GM18907 (cell line): ENCODE measurements around the gene SPCS3.
"Not testable (repeated sequence)": the region's sequence is repeated elsewhere in the genome, so short reads cannot be mapped to it uniquely, and the experiment has no call there.

Source experiments
- ATAC-seq: cut with Tn5 transposase; IDR thresholded peaks from one replicate; pipeline ENCODE4 v1.9.1; 2021; ENCODE audit warnings: mild to moderate bottlenecking, moderate library complexity; ENCODE audit not compliant: unreplicated experiment

Gene SPCS3

DNA sequence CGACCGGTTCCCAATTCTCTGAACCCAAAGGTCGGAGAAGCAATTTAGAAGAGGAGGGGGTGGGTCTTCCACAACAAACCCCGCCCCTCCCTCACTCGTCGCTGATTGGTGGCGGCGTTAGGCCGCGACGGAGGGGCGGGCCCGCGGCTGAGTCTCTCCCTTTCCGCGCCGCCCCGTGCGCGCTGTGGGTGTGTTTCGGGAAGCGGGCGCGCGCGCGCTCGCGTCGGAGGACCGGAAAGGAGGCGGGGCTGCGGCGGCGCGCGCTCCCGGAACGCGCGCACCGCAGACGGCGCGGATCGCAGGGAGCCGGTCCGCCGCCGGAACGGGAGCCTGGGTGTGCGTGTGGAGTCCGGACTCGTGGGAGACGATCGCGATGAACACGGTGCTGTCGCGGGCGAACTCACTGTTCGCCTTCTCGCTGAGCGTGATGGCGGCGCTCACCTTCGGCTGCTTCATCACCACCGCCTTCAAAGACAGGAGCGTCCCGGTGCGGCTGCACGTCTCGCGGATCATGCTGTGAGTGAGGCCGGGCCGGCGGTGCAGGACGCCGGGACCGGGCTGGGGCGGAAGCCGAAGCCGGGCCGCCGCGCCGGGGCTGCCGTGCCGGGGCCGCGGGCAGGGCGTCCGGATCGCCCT is at the start of gene SPCS3:
Gene SPCS3 (plus strand): TSS at position 263 of the 636 bp plus-strand sequence. CDS start 111 bp downstream, at position 374.
- ATAC-seq = peak; percentile 94

DNA sequence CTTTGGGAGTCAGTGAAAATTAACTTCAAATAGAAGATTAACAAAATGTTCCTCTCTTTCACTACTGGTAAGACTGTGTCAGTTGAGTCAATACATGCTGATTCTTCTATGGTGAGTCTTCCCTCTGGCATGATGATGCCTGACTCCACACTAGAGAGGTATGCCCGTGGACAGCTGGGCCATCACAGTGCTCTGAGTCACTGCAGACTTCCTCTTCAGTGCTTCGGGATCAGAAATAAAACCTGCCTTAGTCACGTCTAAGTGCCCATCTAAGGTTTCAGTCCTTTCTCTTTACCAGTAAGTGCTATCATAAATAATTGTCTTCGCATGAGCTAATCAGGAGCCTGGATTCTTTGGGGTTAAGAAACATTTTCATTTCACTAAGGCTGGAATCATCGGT is 49.1 kb upstream of the SPCS3 start:
- ATAC-seq = peak; percentile 42

DNA sequence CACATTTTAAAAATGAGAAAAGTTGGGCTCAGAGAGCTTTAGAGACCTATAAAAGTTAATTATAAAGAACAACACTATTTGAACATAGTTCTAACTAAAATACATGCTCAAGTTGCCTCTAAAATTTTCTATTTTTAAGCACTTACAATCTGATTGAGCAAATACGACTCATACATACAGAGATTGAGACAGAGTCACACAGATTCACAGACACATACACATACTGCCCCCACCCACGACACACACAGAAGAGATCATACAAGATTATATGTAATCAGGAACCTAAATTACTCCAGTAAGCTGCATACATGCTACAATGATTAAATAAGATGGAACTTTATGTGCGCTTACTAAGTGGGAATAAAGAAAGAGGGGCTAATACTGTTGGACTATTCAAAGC is 48.0 kb upstream of the SPCS3 start:
- ATAC-seq = no peak

DNA sequence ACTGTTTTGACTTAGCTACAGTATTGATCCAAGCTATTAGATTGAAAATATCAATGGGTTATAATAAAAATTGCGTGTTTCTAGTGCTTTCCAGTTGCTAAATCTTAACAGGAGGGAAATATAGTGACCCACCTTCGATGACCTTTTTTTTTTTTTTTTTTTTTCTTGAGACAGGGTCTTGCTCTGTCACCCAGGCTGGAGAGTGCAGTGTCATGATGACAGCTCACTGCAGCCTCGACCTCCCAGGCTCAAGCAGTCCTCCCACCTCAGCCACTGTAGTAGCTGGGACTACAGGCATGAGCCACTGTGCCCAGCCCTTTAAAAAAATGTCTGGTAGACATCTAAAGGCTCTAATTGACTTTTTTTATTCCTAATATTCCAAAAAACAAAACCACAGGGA is 47.0 kb upstream of the SPCS3 start:
- ATAC-seq = no peak

DNA sequence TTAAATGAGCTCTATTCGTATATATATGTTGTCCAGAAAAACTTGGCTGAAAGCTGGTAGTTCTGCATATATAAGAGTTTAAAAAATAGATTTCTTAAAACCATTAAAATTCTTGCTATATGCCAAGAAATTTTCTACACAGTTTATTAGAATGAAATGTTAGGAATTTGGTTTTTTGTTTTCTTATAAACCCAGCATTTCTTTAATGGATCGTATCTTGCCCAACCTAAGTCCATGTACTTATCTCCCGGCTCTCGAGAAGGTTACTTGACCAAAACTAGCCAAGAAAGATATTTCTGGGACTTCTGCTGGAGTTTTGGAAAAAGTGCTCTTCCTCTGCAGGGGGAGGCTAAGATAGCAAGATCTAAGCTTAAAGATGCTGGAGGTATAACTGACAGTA is 46.0 kb upstream of the SPCS3 start:
- ATAC-seq = no peak

DNA sequence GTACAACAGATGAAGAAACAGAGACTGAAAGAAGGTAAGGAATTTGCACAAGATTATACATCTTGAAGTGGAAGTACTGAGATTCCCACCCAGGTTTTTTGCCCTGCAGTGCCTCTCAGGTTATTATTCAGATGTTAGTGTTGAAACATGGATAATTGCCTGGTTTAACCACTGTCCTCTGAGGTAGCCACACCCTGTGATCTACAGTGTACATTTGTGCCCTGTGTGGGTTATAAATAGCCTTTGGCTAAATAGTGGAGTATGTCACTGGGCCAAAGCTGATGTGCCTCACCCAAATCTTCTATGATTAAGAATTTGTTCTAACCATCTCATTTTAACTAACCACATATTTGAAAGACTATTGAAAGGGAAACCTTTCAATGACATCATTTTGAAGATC is 45.3 kb upstream of the SPCS3 start:
- no peak for ATAC-seq

DNA sequence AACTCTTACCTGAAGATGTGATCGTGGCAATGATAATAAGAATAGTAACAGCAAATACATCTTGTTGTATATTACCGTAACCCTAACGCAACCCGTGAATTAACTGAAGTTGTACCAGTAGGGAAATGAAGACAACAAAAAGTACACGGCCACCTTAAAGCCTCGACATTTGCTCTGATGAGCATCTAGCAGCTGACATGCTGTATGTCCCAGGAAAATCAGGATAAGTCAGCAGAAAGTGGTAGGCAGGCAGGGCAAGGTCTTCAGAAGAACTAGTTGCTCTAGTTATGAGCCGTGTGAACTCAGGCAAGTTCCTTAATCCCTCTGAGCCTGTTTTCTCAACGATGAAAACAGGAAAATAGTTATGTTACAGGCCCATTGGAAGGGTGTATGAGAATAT is 43.1 kb upstream of the SPCS3 start:
- ATAC-seq = no peak

DNA sequence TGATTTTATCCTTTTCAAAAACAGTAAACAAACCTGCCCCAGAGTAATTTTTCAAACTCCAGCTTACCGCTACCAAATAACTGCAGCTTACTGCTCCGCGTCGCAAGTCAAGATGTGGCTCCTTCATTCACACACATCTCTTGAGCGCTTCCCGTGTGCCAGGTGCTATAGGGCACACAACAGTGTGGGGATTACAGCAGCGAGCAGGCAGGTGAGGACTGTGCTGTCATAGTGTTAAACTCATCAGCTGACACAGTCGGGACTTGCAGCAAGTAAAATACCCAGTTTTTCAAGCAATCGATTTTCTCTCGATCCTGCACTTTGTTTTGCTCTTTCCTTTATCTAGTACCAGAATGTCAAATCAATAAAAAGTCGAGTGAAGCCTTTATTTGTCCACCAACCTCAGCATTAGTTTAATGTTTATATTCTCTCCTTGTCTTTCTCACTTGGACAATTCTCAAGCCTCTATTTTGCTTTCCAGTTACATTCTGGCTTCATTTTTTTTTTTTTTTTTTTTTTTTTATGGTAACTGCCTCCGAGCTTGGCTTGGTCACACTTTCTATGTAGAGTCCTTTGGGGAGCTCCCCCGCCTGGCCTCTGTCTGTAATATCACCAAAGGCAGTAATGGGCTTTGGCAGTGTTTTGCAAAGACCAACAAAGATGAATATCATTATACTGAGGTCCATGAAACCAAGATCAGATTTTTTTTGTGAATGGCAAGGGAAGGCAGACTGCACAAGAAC is 42.4 kb upstream of the SPCS3 start:
- peak; percentile 91 for ATAC-seq

DNA sequence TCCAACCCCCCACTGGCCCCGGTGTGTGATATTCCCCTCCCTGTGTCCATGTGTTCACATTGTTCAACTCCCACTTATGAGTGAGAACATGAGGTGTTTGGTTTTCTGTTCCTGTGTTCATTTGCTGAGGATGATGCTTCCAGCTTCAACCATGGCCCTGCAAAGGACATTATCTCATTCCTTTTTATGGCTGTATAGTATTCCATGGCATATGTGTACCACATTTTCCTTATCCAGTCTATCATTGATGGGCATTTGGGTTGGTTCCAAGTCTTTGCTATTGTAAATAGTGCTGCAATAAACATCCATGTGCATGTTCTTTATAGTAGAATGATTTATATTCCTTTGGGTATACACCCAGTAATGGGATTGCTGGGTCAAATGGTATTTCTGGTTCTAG is 40.2 kb upstream of the SPCS3 start:
- ATAC-seq = not testable (repeated sequence)

DNA sequence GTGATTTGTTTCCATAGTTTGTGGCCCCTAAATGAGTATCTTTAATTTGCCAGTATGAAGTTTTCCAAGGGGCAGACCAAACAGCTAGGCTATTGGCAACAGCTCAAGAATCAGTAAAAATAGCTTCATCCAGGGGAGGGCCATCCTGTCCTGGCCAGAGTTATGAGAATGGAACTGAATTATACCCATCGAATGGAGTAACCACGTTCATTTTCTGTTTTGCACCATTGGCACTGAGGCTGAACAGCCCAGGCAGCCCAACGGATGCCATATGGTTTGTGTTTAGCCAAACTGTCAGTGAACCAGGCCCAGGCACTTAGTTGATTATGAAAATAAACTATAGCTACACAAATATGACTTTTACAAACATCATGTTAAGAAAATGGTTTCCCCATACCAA is 33.0 kb upstream of the SPCS3 start:
- no peak for ATAC-seq

DNA sequence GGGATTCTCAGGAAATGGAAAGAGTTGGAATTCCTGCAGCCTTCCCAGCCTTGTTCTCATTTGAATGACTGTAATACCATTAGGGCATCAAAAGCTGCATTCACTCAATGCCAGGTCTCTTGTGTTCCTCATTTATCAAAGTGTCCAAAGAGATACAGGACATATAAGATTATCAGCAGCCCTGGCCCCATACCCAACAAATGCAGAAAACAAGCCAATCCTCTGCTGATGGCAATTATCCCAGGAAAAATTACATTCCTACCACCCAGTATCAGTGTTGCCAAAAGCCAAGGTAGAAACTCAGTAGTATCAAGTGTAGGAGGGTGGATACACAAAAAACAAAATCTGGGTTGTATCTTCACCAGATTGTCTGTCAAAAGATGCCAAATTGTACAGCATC is 32.2 kb upstream of the SPCS3 start:
- no peak for ATAC-seq

DNA sequence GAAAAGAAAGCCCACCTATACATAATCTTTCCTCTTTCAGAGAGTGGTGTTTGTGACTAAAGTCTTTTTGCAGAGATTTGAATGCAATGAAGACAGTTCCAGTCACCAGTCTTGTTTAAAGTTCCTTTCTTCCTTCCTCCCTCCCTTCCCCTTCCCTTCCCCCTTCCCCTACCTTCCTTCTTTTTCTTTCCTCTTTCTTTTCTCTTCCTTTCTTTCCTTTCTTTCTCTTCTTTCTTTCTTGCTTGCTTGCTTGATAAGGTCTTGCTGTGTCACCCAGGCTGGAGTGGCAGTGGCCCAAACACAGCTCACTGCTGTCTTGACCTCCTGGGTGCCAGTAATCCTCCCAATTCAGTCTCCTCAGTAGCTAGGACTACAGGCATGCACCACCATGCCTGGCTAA is 31.7 kb upstream of the SPCS3 start:
- no peak for ATAC-seq

DNA sequence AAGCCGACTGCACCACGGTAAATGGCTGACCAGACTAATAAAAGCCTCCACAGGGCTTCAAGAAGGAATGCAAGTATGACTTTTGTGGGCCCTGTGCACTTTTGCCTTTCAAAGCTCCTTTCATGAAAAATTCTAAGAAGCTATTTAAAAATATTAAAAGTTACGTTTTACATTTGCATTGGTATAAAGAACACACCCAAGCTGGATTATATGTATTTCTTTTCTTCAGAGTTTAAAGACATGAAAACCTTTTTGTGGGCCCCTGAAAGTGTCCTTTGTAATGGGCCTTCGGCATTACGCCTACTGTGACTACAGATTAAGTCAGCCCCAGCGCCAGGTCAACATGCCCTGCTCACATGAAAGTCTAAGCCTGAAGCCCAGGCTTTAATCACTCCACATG is 30.2 kb upstream of the SPCS3 start:
- no peak for ATAC-seq

DNA sequence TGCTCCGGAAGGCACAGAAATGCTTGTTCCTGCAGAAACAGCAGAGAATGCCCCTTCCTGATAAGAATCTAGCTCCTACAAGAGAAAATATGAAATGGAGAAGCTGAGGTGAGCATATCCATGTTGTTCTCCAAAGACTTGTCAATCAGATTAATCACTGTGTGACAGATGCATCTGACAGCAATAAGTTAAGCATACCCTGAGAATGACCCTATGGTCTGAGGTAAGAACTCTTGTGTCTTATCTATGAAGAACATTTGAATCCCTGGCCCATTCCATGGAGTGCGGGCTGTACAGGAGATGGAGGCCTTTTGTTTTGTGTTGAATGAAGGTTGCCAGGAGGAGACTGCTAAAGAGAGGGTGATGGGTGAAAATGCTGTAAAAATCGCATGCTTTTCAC is 29.2 kb upstream of the SPCS3 start:
- no peak for ATAC-seq

DNA sequence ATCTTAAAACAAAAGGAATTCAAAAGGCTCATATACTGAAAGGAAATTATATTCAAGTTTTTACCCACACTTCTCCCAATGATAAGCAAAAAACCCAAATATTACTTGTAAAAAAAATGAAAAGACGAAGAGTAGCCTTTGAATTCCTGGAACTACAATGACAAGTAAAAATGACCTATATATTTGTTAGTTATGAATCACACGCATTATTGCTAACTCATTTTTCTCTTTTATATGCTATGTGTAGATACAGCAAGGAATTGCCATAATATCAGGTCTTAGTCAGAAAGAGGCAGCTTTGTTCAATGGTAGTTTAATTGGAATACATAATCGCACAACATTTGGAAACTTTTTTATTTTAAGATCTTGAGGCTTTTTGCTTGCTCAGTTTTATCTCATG is 28.0 kb upstream of the SPCS3 start:
- ATAC-seq = no peak

DNA sequence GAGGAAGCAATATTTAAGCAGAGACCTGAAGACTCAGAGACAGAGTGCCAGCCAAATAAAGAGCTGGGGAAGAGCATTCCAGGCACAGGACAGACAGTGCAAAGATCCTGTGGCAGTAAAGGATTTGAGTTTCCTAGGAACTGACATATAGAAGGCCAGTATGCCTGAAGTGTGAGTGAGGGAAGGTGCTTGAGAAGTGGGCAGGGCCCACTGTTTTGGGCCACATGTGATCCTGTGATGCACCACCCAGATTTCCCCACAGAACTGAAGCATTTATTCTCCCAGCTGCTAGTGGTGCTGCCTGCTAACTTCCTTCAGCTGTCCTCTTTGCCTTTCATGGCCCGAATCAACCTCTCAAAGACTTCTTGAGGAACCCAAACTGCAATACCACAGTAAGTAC is 26.8 kb upstream of the SPCS3 start:
- no peak for ATAC-seq

DNA sequence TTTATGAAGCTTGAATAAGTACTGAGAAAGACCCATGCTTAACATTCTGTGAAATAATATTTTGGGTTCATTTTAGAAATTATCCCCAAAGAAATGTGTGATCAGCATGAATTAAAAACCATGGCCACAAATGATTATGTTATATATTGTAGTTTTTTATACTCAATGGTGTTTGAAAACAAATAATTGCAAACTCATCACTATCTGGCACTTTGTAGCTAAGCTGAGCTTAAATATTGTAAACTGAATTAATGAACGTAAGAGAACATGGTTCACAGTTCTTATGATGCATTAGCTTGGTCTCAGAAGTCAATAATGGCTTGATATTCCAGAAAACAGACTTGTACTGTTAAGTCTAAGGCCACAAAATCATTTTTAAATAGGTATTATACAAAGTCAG is 26.1 kb upstream of the SPCS3 start:
- no peak for ATAC-seq

DNA sequence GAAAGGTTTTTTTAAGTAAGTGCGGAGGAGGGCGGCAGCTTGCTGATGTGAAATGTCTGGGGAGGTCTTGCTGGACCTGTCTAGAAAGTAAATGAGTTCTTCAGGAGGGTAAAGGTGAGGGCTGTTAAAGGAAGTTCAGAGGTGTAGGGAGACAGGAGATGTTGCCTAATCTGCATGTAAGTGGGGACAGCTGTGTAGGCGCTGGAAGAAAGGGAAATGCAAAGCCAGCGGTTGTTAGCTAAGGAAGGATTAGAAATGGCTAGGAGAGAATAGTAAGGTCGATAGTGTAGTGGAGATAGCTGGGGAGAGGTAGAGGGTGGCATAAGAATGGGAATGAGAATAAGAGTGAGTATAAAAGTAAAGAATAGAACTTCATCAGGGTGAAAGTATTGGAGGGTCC is 23.9 kb upstream of the SPCS3 start:
- not testable (repeated sequence) for ATAC-seq

DNA sequence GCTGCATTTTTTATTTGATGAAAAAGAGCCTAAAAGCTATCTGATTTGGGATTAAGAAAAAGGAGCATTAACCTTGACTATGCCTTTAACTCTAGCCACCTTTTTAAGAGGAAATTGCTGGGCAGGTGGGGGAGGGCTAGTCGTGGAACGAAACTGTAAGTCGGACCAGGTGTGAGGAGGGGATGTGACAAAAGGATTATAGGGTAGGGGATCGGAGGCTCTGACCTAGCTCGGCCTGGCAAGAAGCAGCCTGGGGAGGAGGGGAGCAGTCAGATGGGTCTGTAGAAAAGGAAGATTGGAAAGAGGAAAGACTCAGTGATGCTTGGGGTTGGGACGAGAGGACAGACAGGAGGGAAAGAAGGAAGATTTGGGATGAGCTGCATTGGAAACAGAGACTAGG is 21.1 kb upstream of the SPCS3 start:
- no peak for ATAC-seq

DNA sequence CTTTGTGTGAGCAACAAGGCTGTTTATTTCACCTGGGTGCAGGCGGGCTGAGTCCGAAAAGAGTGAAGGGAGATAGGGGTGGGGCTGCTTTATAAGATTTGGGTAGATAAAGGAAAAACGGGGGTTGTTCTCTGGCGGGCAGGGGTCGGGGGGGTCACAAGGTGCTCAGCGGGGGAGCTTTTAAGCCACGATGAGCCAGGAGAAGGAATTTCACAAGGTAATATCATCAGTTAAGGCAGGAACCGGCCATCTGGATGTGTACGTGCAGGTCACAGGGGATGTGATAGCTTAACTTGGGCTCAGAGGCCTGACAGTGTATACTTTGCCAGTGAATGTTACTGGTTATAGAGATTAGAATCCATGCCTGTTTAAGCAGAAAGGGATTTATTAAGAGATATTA is 19.7 kb upstream of the SPCS3 start:
- no peak for ATAC-seq

DNA sequence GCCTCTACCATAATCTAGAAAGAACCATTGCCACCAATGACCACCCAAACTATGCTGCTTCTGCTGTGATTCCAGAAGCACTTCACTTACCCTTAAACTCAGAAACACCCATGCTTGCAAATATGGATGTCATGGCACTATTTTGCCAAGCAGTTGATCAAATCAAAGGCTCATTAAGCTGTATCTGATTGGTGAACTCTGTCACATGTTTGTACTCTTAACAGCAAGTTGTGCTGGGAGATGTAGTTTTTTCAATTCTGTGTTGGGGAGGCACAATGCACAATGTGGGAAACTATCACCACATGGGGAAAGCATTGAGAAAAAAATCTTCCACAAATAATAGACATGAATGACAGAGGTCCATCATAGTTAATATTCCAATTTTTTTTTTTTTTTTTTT is 19.2 kb upstream of the SPCS3 start:
- no peak for ATAC-seq

DNA sequence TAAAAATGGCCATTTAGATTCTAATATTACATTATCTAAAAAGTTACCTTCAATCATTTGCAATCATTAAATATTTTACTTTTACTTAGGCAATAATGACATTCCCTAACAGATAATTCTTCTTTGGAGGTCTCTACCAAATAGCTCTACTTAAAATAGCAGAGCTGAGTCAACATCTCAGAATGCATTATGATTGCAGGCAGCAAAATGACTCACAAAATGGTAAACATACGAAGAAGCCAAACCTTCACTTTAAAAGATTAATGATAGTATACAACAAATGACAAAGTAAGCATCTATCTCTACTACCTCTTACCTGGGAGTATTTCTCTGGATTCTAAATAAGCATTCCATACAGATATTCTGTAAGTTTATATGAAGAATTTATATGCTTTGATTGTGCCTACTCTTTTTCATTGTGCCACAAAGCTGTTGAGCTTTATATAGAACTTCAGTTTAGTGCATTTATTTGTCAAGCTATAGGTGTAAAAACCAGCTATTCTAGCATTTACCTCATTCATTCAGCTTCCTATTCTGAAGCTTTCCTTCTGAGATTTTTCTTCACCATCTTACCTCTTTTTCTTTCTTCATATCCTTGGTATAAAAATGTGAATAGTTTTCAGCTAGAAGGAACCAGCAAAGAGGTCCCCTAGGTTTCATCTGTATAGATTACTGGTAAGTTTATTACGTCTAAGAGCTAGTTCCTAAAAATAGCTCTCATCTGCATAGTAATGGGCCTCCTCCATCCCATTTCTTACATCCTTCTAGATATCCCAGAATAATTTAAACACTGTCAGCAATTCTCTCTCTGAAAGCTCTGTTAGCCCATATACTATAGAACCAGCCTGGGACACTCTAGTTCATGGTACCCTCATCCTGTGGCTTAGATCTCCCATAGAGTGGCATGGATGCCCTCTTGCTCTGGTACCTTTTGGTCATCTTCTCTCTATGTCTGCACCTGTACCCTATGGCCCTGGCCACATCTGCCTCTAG is 17.2 kb upstream of the SPCS3 start:
- no peak for ATAC-seq
